Measurements from ENCODE around the gene KCNAB2.

KCNAB2 gene

GRCh38 chr1:6129313-6129712 lies 83.6 kb downstream of the KCNAB2 start:
- Histone ChIP-seq H3K79me2 (ENCODE audit: low read length) (no peaks in the 10 kb centered on the region), H3K9me2 (replicated peaks; ENCODE audit: insufficient read depth, low read length) (no peaks in the 10 kb centered on the region), H3K36me3 (replicated peaks; ENCODE audit: insufficient read depth, low read length) (no peaks in the 10 kb centered on the region), H3K4me3 (ENCODE audit: low read length) (no peak overlapping the region), H3K9ac (ENCODE audit: low read length) (no peak overlapping the region), H3K9me3 (replicated peaks; ENCODE audit: insufficient read depth, low read length) (no peaks in the 10 kb centered on the region), H2AFZ (ENCODE audit: low read length) (no peak overlapping the region), H3K4me2 (ENCODE audit: low read depth, low read length) (no peak overlapping the region), H3K27me3 (replicated peaks; ENCODE audit: insufficient read depth, low read length) (peaks cover 90% of the 10 kb centered on the region), H3F3A (ENCODE audit: insufficient read depth, low read length) (no peaks in the 10 kb centered on the region), H3K27ac (ENCODE audit: low read length) (no peak overlapping the region), H4K20me1 (ENCODE audit: insufficient read depth, low read length) (no peaks in the 10 kb centered on the region), H3K4me1 (ENCODE audit: low read length) (peaks cover 5% of the 10 kb centered on the region; the same call in 1 of the 2 replicates)
- TF ChIP-seq CTCF (IDR thresholded peaks at IDR 0.05; ENCODE audit: low read length) (no peak), EZH2 (optimal IDR thresholded peaks at IDR 0.05; ENCODE audit: low read depth, low read length) (no peak), EZH2phosphoT487 (IDR thresholded peaks at IDR 0.05; ENCODE audit: low read length) (no peak)
- DNase-seq: no peak

- H3K27me3 ChIP-seq (replicated peaks; ENCODE audit: insufficient read depth, low read length): peaks cover 92% of the 10 kb centered on the region
- no peak overlapping the region for H3K27ac ChIP-seq (ENCODE audit: low read length)
- H3F3A ChIP-seq (ENCODE audit: insufficient read depth, low read length): no peaks in the 10 kb centered on the region
- H4K20me1 ChIP-seq (ENCODE audit: insufficient read depth, low read length): no peaks in the 10 kb centered on the region
- no peak overlapping the region for H3K4me3 ChIP-seq (ENCODE audit: low read length)
- no peak overlapping the region for H3K9ac ChIP-seq (ENCODE audit: low read length)
- no peaks in the 10 kb centered on the region for H3K9me3 ChIP-seq (replicated peaks; ENCODE audit: insufficient read depth, low read length)
- peaks cover 5% of the 10 kb centered on the region; the same call in 1 of the 2 replicates for H3K4me1 ChIP-seq (ENCODE audit: low read length)
- H3K79me2 ChIP-seq (ENCODE audit: low read length): no peaks in the 10 kb centered on the region
- H3K4me2 ChIP-seq (ENCODE audit: low read depth, low read length): no peak overlapping the region
- H2AFZ ChIP-seq (ENCODE audit: low read length): no peak overlapping the region
- H3K36me3 ChIP-seq (replicated peaks; ENCODE audit: insufficient read depth, low read length): no peaks in the 10 kb centered on the region
- no peaks in the 10 kb centered on the region for H3K9me2 ChIP-seq (replicated peaks; ENCODE audit: insufficient read depth, low read length)
- no peak for TF ChIP-seq EZH2phosphoT487 (IDR thresholded peaks at IDR 0.05; ENCODE audit: low read length)
- no peak for TF ChIP-seq EZH2 (optimal IDR thresholded peaks at IDR 0.05; ENCODE audit: low read depth, low read length)
- no peak for TF ChIP-seq CTCF (IDR thresholded peaks at IDR 0.05; ENCODE audit: low read length)
- no peak for DNase-seq
Measured at GRCh38 chr1:6130036-6130435, 84.3 kb downstream of the KCNAB2 start.

- Histone ChIP-seq H3K9me3 (replicated peaks; ENCODE audit: insufficient read depth, low read length) (no peaks in the 10 kb centered on the region), H3F3A (ENCODE audit: insufficient read depth, low read length) (no peaks in the 10 kb centered on the region), H3K9me2 (replicated peaks; ENCODE audit: insufficient read depth, low read length) (no peaks in the 10 kb centered on the region), H4K20me1 (ENCODE audit: insufficient read depth, low read length) (no peaks in the 10 kb centered on the region), H3K9ac (ENCODE audit: low read length) (no peak overlapping the region), H3K4me3 (ENCODE audit: low read length) (no peak overlapping the region), H3K36me3 (replicated peaks; ENCODE audit: insufficient read depth, low read length) (no peaks in the 10 kb centered on the region), H3K27me3 (replicated peaks; ENCODE audit: insufficient read depth, low read length) (peaks cover 92% of the 10 kb centered on the region), H3K27ac (ENCODE audit: low read length) (no peak overlapping the region), H3K4me2 (ENCODE audit: low read depth, low read length) (no peak overlapping the region), H3K79me2 (ENCODE audit: low read length) (no peaks in the 10 kb centered on the region), H2AFZ (ENCODE audit: low read length) (no peak overlapping the region), H3K4me1 (ENCODE audit: low read length) (peaks cover 5% of the 10 kb centered on the region; the same call in 1 of the 2 replicates)
- DNase-seq: no peak
- TF ChIP-seq EZH2phosphoT487 (IDR thresholded peaks at IDR 0.05; ENCODE audit: low read length) (no peak), EZH2 (optimal IDR thresholded peaks at IDR 0.05; ENCODE audit: low read depth, low read length) (no peak), CTCF (IDR thresholded peaks at IDR 0.05; ENCODE audit: low read length) (no peak)
Measured at GRCh38 chr1:6130596-6130995, 84.9 kb downstream of the KCNAB2 start.

Data from MM.1S (cell line).